Cortex of kidney (tissue), 1 donor: ENCODE results near the gene KCNMA1.

Experiments used
- DNase-seq: peaks from one replicate; lab custom pipeline; 2025; lab: John Stamatoyannopoulos, UW

Gene KCNMA1

DNA sequence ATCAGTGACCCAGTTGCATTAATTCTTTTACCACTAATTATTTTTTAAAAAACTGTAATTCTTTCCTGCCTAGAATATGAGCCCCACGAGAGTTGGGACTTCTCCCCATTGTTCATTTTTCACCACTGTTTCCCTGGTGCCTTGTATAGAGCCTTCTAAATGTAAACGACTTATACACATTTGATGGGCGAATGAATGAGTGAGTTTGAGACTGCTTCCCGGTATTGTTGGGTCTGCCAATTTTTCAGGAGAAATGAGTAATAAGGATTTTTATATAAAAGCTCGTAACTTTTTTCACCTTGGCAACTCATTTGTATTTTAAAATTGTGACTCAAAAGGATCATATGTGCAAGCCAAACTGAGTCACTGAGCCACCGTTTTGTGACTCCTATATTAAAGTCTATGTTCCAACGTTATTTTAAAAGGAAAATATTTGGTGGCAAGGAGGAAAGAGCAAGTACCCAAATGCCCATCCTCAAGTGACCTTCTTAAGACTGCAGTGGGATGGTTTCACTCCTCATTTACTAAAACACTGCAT, 621.3 kb downstream of the KCNMA1 start:
- no peak for DNase-seq

DNA sequence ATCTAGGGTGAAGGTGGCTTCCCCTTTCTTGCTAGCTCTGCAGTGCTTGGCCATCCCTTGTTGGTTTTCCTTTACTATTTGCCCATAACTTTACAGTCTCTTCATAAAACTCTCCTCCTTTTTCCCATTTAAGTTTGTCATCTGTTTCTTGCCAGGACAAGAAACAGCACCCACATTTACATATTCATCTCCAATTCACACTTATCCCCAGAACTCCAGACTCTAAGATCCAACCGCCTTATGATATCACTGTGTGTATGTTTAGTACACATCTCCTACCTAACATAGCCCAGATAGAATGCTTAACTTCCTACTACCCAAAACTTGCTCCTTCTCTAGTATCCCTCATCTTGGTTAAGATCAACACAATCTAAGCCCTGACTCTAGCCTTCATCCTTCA, 622.2 kb downstream of the KCNMA1 start:
- no peak for DNase-seq

- no peak for DNase-seq
These were observed 624.7 kb downstream of the KCNMA1 start for GRCh38 chr10:77012812-77013500.

- no peak for DNase-seq
These were observed 625.5 kb downstream of the KCNMA1 start for GRCh38 chr10:77011874-77012811.

- no peak for DNase-seq
These were observed 627.2 kb downstream of the KCNMA1 start for GRCh38 chr10:77010430-77010829.

- DNase-seq, result no peak
These were observed 629.8 kb downstream of the KCNMA1 start for GRCh38 chr10:77007834-77008233.

GRCh38 chr10:77006836-77007511, 630.6 kb downstream of the KCNMA1 start:
- no peak for DNase-seq

- DNase-seq, result no peak
These were observed 631.7 kb downstream of the KCNMA1 start for GRCh38 chr10:77005871-77006270.

- no peak for DNase-seq
These were observed 632.6 kb downstream of the KCNMA1 start for GRCh38 chr10:77004917-77005564.

GRCh38 chr10:77002872-77003271, 634.7 kb downstream of the KCNMA1 start:
- DNase-seq, result no peak

GRCh38 chr10:77001206-77001605, 636.4 kb downstream of the KCNMA1 start:
- no peak for DNase-seq

- DNase-seq, result no peak
These were observed 639.2 kb downstream of the KCNMA1 start for GRCh38 chr10:76998451-76998850.

GRCh38 chr10:76997631-76998030, 640.0 kb downstream of the KCNMA1 start:
- no peak for DNase-seq

DNA sequence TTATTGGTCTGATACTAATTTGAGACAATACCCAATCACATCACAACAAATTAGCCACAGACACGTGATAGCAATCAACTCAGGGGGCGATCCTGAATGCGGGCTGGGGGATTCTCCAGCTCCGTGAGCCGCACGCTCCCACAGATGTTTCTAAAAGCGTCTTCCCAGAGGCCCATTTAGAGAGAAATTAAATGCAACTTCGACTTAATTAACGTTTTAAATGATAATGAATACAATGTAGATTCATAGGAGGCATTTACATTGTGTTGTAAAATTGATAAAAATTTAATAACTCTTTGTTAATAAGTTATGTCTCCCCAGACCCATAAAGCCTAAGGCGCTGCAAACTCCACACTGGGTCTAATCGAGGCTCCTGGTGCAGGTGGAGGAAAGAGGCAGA, 642.6 kb downstream of the KCNMA1 start:
- no peak for DNase-seq

GRCh38 chr10:76993213-76993612, 644.4 kb downstream of the KCNMA1 start:
- no peak for DNase-seq

- DNase-seq, result no peak
These were observed 645.1 kb downstream of the KCNMA1 start for GRCh38 chr10:76992467-76992866.

DNA sequence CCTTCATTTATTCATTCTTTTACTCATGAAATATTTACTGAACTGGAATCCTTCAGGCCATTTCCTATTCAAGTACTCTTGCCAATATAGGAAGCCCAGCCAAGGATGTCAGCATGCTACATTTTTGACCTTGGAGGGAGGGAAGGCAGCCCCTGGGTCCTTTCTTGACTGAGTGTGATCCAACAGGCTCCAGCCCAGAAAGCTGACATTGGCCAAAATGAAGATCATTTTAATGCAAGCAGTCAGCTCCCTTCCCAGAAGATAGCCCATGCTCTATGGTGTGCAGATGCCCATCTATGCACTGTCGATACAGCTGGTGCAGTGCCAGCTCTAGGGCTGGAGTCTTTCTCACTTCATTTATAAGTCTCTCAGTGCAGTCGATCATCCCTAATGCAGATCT, 646.0 kb downstream of the KCNMA1 start:
- DNase-seq, result no peak

- DNase-seq, result no peak
These were observed 647.0 kb downstream of the KCNMA1 start for GRCh38 chr10:76990561-76990960.

DNA sequence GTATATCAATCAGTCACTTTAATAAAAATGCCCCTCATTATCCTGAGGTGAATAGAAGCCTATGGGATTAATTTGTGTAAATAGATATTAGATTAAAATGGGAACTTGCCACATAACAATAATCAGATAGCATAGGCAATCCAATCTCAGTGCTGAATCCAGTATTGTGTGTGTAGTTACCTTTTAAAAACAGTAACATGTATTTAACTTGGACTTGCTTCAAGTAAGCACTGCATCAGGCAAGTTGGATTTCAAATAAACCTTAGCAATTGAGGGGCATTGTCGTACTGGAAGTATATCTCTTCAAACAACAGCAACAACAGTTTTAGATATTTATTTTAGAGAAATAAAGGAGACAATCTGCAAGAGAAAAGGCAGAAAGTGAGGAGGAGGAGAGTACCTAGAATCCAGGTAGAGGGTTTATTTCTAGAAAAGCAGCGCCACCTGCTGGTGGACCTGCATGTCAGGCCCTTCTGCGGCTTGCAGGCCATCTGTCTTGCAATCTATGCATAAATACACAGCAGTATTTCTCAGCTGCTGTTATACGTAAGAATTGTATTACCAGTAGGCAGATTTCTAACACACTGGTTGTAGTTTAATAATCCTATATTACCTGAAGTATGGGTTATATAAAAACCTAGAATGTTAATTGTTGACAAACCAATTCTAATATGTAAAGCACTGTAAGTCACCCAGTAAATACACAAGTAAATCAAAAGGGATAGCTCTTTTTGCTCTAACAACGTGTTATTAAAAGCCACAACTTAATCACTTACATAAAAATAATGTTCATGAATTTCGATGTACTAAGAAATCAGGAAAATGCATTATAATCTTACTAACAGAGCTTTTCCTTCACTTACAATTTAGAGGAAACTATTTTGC, 652.8 kb downstream of the KCNMA1 start:
- DNase-seq, result no peak

- no peak for DNase-seq
These were observed 654.0 kb downstream of the KCNMA1 start for GRCh38 chr10:76983624-76984023.

DNA sequence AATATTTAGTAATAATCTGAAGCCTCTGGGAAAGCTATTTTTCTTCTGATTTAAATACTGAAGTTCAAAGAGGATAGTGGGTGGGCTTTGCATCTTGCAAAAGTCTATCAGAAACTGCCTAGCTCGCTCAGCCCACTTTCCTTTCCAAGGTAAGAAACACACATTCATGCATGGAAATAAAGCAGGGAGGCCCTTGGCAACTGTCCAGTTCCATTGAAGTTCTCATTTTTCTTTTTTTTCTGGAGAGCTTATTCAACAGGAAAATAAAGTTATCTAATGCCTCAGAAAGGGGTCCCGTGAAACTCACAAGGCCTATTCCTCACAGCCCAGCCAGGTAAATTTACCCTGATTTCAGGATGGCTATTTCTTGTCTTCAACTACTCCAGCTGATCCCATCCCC, 654.9 kb downstream of the KCNMA1 start:
- DNase-seq, result no peak
